GM12872 (cell line): ENCODE measurements around the gene MARVELD1.

ENCODE experiments used
- CTCF ChIP-seq: IDR thresholded peaks from 3 replicates; pipeline ENCODE4 v1.5.1; 2011; ENCODE audit warnings: low read depth, mild to moderate bottlenecking, low read length, moderate library complexity; ENCODE audit not compliant: insufficient read depth

Gene MARVELD1

GRCh38 chr10:97721871-97722780, 8.6 kb downstream of the MARVELD1 start:
- no peak for TF ChIP-seq CTCF

DNA sequence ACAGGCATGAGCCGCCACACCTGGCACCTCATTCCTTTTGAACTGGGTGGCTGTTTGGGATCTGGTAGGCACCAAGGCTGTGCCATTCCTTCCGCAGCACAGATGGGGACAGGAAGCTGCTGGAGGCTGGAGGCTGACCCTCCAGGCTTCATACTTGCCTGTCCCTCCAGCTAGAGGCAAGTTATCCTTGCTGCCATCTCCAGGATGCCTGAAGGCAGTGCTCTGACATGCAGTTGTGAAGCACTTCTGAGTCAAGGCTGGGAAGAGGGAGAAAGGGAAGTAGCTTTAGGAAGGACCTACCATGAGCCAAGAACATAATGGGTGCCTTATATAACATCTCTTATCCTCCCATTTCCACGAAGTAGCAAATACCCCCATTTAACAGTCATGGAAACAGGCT, 9.5 kb downstream of the MARVELD1 start:
- no peak for TF ChIP-seq CTCF

GRCh38 chr10:97724341-97724941, 10.9 kb downstream of the MARVELD1 start:
- TF ChIP-seq CTCF: no peak

- TF ChIP-seq CTCF: no peak
These were observed 13.2 kb downstream of the MARVELD1 start for GRCh38 chr10:97726636-97727178.

DNA sequence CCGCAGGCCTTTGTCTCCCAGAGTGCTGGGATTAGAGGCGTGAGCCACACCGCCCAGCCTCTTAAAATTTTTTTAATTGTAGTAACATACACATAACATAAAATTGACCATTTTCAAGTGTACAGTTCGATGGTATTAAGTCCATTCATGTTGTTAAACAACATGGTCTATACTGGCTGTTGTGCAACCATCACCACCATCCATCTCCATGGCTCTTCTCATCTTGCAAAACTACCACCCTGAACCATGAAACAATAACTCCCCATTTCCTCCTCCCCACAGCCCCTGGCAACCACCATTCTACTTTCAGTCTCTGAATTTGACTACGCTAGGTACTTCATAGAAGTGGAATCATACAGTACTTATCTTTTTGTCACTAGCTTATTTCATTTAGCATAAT, 15.5 kb downstream of the MARVELD1 start:
- no peak for TF ChIP-seq CTCF

DNA sequence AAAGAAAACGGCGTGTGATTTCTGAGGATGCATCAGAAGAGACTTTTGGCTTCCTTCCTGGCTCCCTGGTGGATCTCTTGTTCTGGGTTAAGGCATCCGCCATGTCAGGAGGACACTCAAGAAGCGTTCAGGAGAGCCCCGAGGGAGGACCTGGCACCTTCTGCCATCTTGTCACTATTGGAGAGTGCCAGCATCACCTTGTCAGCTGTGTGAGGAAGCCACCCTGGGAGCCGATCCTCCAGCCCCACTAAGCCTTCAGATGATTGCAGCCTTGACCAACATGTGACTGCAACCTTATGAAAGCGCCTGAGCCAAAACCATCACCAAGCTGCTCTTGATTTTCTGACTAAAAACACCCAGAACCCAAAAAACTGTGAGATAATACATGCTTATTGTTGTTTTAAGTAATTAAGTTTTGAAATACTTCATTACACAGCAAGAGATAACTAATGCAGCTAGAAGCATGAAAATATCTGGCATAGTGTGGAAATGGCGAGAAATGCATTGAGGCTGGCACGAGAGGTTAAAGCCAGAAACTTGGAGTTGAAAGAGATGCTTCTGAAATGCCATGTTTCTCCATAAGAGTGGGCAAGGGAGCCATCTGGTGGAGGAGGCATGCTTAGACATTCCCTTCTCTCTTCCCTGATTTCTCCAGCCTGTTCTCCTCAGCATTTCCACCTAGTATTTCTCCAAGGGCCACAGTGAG, 18.0 kb downstream of the MARVELD1 start:
- peak; percentile 88 for TF ChIP-seq CTCF

DNA sequence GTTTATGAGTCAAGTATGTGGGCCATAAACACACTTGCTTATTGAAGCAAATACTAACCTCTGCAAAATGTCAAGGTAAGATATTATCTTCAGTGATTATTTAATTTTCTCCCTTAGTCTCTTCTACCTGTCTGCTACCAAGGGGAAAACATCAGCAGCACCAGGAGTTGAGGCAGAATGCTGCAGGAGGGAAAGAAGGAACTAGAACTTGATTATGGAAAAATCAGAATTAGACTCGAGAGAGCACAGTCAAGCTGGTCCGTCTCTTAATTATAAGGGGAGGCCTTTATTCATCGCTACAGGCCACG, 18.5 kb downstream of the MARVELD1 start:
- no peak for TF ChIP-seq CTCF
